Activated naive CD8-positive, alpha-beta T cell treated with anti-CD3 and anti-CD28 coated beads, Interleukin-2, amount 50 U/mL, for 24 hours (primary cell): Measurements from ENCODE around the gene NLGN1.
"Not testable (repeated sequence)": the region's sequence is repeated elsewhere in the genome, so short reads cannot be mapped to it uniquely, and the experiment has no call there.

ENCODE experiments used
- ATAC-seq: fragments of 150-1000 bp; cut with Tn5 transposase; one replicate; pipeline ENCODE4 v1.10.0; 2021
- DNase-seq: peaks from one replicate; pipeline ENCODE4 v3.0.0; 2021
- H3K27ac Mint-ChIP-seq: one replicate; pipeline ENCODE4 v1.8.0; 2021; ENCODE audit warnings: mild to moderate bottlenecking, mixed read lengths
- H3K27me3 Mint-ChIP-seq: one replicate; pipeline ENCODE4 v1.8.0; 2021; ENCODE audit warnings: mixed read lengths
- H3K36me3 Mint-ChIP-seq: one replicate; pipeline ENCODE4 v1.8.0; 2021; ENCODE audit warnings: low read depth, mixed read lengths
- H3K4me1 Mint-ChIP-seq: one replicate; pipeline ENCODE4 v1.8.0; 2021; ENCODE audit warnings: mixed read lengths
- H3K4me3 Mint-ChIP-seq: one replicate; pipeline ENCODE4 v1.8.0; 2021; ENCODE audit warnings: mild to moderate bottlenecking, moderate library complexity, mixed read lengths
- H3K9me3 Mint-ChIP-seq: one replicate; pipeline ENCODE4 v1.8.0; 2021; ENCODE audit warnings: mixed read lengths

NLGN1 gene

DNA sequence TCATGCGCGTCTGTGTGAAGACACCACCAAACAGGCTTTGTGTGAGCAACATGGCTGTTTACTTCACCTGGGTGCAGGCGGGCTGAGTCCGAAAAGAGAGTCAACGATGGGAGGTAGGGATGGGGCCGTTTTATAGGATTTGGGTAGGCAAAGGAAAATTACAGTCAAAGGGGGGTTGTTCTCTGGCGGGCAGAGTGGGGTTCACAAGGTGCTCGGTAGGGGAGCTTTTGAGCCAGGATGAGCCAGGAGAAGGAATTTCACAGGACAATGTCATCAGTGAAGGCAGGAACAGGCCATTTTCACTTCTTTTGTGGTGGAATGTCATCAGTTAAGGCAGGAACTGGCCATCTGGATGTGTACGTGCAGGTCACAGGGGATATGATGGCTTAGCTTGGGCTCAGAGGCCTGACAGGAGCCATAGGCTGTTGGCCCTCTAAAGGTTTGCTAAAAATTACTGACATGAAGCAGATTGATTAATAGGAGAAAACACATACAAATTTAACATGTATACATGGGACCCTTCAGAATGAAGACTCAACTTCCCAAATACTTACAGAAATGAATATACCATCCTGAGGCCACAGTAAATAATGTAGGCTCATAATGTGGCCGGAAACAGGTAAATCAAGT is 834.6 kb downstream of the NLGN1 start:
- H3K4me1 Mint-ChIP-seq, DNase-seq, H3K9me3 Mint-ChIP-seq, H3K4me3 Mint-ChIP-seq, H3K36me3 Mint-ChIP-seq, H3K27ac Mint-ChIP-seq, H3K27me3 Mint-ChIP-seq, ATAC-seq: not testable (repeated sequence)

GRCh38 chr3:174232658-174233429 is 835.3 kb downstream of the NLGN1 start:
- no peaks in the 10 kb centered on the region for H3K36me3 Mint-ChIP-seq
- H3K4me1 Mint-ChIP-seq, result no peaks in the 10 kb centered on the region
- no peak for DNase-seq
- H3K27me3 Mint-ChIP-seq, result no peaks in the 10 kb centered on the region
- peaks cover 5% of the 10 kb centered on the region for H3K9me3 Mint-ChIP-seq
- ATAC-seq, result no peak
- H3K4me3 Mint-ChIP-seq, result no peak overlapping the region
- no peak overlapping the region for H3K27ac Mint-ChIP-seq

- no peaks in the 10 kb centered on the region for H3K4me1 Mint-ChIP-seq
These were observed 836.0 kb downstream of the NLGN1 start for GRCh38 chr3:174233511-174233910.

GRCh38 chr3:174242311-174243041 is 844.9 kb downstream of the NLGN1 start:
- no peaks in the 10 kb centered on the region for H3K27me3 Mint-ChIP-seq
- H3K9me3 Mint-ChIP-seq, result peaks cover 4% of the 10 kb centered on the region
- DNase-seq (no peak), ATAC-seq (no peak)
- no peaks in the 10 kb centered on the region for H3K36me3 Mint-ChIP-seq
- H3K4me3 Mint-ChIP-seq, result no peak overlapping the region
- no peaks in the 10 kb centered on the region for H3K4me1 Mint-ChIP-seq
- no peak overlapping the region for H3K27ac Mint-ChIP-seq

More at GRCh38 chr3:174233511-174233910, 836.0 kb downstream of the NLGN1 start:
- Mint-ChIP-seq H3K4me3 (no peak overlapping the region), H3K36me3 (no peaks in the 10 kb centered on the region), H3K27me3 (no peaks in the 10 kb centered on the region), H3K27ac (no peak overlapping the region), H3K9me3 (peaks cover 5% of the 10 kb centered on the region)
- ATAC-seq, result no peak
- no peak for DNase-seq

DNA sequence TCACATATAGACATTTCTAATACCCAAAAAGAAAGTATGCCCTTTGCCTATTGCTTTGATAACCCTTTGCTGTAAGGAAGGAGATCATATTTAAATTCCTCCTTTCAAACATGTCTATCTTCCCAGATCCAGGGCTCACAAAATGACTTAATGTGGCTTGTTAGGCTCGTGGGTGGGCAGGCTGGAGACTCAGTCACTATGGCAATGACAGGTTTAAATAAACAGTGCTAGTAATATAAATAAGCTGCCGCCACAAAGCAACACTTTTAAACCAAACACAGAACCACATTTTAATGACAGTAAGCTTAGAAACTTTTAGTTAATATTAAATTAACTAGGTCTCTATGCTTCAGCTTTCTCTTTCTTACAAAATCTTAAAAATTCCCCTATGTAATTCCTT is 845.6 kb downstream of the NLGN1 start:
- no peaks in the 10 kb centered on the region for H3K4me1 Mint-ChIP-seq

DNA sequence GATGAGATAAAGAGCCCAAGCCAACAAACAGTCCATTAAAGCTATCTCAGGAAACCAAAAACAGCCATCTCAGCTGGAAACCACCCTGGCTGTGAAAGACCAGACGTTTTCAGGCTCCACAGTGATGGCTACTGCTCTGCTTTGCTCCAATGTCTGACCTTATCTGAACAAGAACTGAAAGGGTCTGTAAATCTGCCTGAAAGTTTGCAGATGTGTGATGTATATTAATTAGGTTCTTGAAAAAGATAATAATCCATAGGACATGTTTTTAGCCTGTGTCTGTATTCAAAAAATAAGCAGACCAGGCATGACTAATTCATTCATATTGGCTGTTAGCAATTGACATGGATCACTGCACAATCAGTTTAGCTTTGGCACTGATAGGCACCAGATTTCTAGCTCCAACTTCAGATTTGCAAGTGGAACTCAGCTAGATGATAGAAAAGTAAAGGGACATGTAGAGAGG is 850.2 kb downstream of the NLGN1 start:
- no peaks in the 10 kb centered on the region for H3K9me3 Mint-ChIP-seq
- H3K4me3 Mint-ChIP-seq, result no peak overlapping the region
- no peaks in the 10 kb centered on the region for H3K27me3 Mint-ChIP-seq
- ATAC-seq, result no peak
- H3K4me1 Mint-ChIP-seq, result no peaks in the 10 kb centered on the region
- no peaks in the 10 kb centered on the region for H3K36me3 Mint-ChIP-seq
- DNase-seq, result no peak
- no peak overlapping the region for H3K27ac Mint-ChIP-seq

More for the DNA sequence above, 845.6 kb downstream of the NLGN1 start:
- DNase-seq, result no peak
- H3K9me3 Mint-ChIP-seq, result peaks cover 4% of the 10 kb centered on the region
- H3K36me3 Mint-ChIP-seq, result no peaks in the 10 kb centered on the region
- no peak overlapping the region for H3K4me3 Mint-ChIP-seq
- no peaks in the 10 kb centered on the region for H3K27me3 Mint-ChIP-seq
- no peak for ATAC-seq
- no peak overlapping the region for H3K27ac Mint-ChIP-seq

GRCh38 chr3:174251681-174252080 is 854.1 kb downstream of the NLGN1 start:
- DNase-seq (no peak), ATAC-seq (no peak)
- H3K4me3 Mint-ChIP-seq, result no peak overlapping the region
- no peaks in the 10 kb centered on the region for H3K4me1 Mint-ChIP-seq
- H3K27ac Mint-ChIP-seq, result no peak overlapping the region
- no peaks in the 10 kb centered on the region for H3K27me3 Mint-ChIP-seq
- H3K9me3 Mint-ChIP-seq, result peaks cover 4% of the 10 kb centered on the region
- H3K36me3 Mint-ChIP-seq, result no peaks in the 10 kb centered on the region

DNA sequence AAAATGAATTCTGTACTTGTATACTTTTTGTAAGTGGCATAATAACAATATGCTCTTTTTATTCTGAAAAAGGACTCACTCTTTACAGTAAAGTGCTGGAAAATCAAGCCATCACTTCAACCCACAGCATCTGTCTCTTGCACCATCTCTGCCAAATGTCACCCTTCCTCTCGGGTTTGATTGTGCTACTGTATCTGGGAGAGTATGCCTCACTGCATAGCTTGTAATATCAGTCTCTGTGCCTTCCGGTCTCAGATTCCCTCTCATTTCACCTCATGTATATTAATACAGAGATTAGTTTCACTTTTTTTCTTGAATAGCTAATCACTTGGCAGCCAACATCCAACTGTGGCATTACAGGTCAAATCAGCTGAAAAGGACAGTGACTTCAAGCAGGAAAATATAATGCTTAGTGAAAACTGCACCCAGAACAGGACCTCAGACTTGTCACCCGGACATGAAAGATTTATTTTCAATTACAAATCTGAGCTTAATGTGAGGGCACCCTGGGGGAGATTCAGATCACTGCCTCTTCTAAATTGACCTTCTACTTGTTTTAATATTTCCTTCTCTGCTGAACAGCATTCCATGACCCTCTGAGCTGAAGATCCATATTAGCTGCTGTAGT is 855.8 kb downstream of the NLGN1 start:
- ATAC-seq (no peak), DNase-seq (no peak)
- H3K27me3 Mint-ChIP-seq, result no peaks in the 10 kb centered on the region
- peaks cover 8% of the 10 kb centered on the region for H3K9me3 Mint-ChIP-seq
- no peak overlapping the region for H3K4me3 Mint-ChIP-seq
- no peak overlapping the region for H3K27ac Mint-ChIP-seq
- no peaks in the 10 kb centered on the region for H3K4me1 Mint-ChIP-seq
- no peaks in the 10 kb centered on the region for H3K36me3 Mint-ChIP-seq

DNA sequence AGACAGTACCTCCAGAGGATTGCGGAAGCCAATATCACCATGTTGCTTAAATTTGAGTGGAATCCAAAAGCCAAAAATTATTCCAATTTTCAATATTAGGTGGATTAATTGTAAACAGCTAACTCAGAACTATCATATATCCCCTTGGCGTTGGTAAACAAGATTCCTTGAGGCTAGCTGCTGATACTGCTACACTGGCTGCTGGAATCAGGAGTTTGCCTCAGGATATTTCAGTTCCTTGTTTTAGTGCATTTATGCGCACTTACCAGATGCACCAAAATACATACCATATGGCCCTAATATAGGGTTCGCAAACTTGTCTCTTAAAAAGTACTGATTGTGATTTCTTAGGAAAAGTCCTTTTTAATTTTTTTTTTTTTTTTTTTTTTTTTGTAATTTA is 856.4 kb downstream of the NLGN1 start:
- H3K9me3 Mint-ChIP-seq, result peaks cover 8% of the 10 kb centered on the region
- no peaks in the 10 kb centered on the region for H3K36me3 Mint-ChIP-seq
- DNase-seq, result no peak
- H3K27me3 Mint-ChIP-seq, result no peaks in the 10 kb centered on the region
- H3K4me1 Mint-ChIP-seq, result no peaks in the 10 kb centered on the region
- H3K27ac Mint-ChIP-seq, result no peak overlapping the region
- H3K4me3 Mint-ChIP-seq, result no peak overlapping the region
- no peak for ATAC-seq

- Mint-ChIP-seq H3K9me3 (peaks cover 8% of the 10 kb centered on the region), H3K27me3 (no peaks in the 10 kb centered on the region), H3K4me3 (no peak overlapping the region), H3K27ac (no peak overlapping the region), H3K36me3 (no peaks in the 10 kb centered on the region), H3K4me1 (no peaks in the 10 kb centered on the region)
- DNase-seq, result no peak
- no peak for ATAC-seq
These were observed 857.9 kb downstream of the NLGN1 start for GRCh38 chr3:174255454-174255853.

GRCh38 chr3:174266476-174266875 is 868.9 kb downstream of the NLGN1 start:
- DNase-seq (no peak), ATAC-seq (no peak)
- Mint-ChIP-seq H3K27ac (no peak overlapping the region), H3K36me3 (no peaks in the 10 kb centered on the region), H3K27me3 (no peaks in the 10 kb centered on the region), H3K4me1 (no peaks in the 10 kb centered on the region), H3K9me3 (no peaks in the 10 kb centered on the region), H3K4me3 (no peak overlapping the region)

DNA sequence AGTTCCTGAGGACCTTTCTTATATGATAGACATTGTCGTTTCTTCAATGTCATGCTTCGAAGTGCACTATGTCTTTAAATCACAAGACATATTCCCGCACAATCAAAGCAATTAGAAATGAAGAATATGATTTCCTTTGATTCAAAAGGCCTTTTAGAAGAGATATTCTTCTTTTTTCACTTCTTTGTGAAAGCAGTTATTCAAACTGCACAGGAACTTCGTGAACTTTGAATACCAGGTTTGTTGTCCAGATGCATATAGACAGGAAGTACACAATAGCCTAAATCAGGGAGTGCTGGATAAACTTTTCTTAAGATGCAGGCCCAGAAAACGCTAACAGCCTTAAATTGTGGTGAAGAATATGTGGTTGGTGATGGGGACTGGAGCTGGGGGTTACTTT is 870.5 kb downstream of the NLGN1 start:
- DNase-seq (no peak), ATAC-seq (no peak)
- Mint-ChIP-seq H3K27ac (no peak overlapping the region), H3K27me3 (no peaks in the 10 kb centered on the region), H3K36me3 (no peaks in the 10 kb centered on the region), H3K9me3 (no peaks in the 10 kb centered on the region), H3K4me3 (no peak overlapping the region), H3K4me1 (no peaks in the 10 kb centered on the region)

GRCh38 chr3:174268586-174268985 is 871.0 kb downstream of the NLGN1 start:
- Mint-ChIP-seq H3K4me1 (no peaks in the 10 kb centered on the region), H3K4me3 (no peak overlapping the region), H3K27me3 (no peaks in the 10 kb centered on the region)

DNA sequence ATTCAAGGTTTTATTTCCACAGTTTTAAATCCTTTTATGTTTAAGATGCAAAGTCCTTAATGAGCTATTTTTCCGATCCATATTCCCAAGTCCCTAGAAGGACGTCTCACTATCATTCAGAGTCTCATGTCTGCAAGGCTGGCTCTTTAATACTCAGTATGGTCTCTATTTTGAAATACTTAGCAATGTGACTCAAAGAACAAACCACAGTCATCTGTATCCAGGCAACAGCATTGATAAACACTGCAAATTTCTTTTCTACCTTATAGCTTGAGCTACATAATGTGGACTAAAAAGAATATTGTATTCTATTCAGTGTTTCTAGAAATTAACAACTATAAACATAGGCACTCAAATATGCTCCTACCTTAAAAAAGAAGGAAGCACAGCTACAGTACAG is 873.3 kb downstream of the NLGN1 start:
- Mint-ChIP-seq H3K27me3 (no peaks in the 10 kb centered on the region), H3K4me1 (no peaks in the 10 kb centered on the region), H3K27ac (no peak overlapping the region), H3K9me3 (no peaks in the 10 kb centered on the region), H3K36me3 (no peaks in the 10 kb centered on the region), H3K4me3 (no peak overlapping the region)
- ATAC-seq (no peak), DNase-seq (no peak)

More at GRCh38 chr3:174268586-174268985, 871.0 kb downstream of the NLGN1 start:
- no peak for DNase-seq
- H3K36me3 Mint-ChIP-seq, result no peaks in the 10 kb centered on the region
- no peak for ATAC-seq
- H3K9me3 Mint-ChIP-seq, result no peaks in the 10 kb centered on the region
- no peak overlapping the region for H3K27ac Mint-ChIP-seq
